ENCODE measurements around the gene ADARB2. TPM values are rescaled to one million over a fixed set of nuclear protein-coding genes. Genes with fewer than 3 reads are reported as not detected.

The ADARB2 gene
- total and polyA plus RNA-seq, 7 experiments from 2014 or later: 0.05 to 13.6 (median 6.3) TPM; not detected in 3

- H3K27ac Mint-ChIP-seq: no peak overlapping the region
- Histone ChIP-seq H3K27me3 (ENCODE audit: control insufficient read depth in 2 of 2, insufficient read depth in 2 of 2, low read length in 2 of 2) (no peaks in the 10 kb centered on the region), H3K4me3 (ENCODE audit: low read length) (no peak overlapping the region), H3K9me3 (ENCODE audit: control insufficient read depth in 2 of 3, low read length in 3 of 3) (no peaks in the 10 kb centered on the region), H3K4me1 (ENCODE audit: control insufficient read depth in 2 of 2, insufficient read depth in 2 of 2, low read length in 2 of 2) (peaks cover 0 to 12% of the 10 kb centered on the region in 2 donors), H3K27ac (ENCODE audit: low read depth, low read length) (no peak overlapping the region), H3K36me3 (ENCODE audit: control insufficient read depth in 2 of 3, insufficient read depth in 3 of 3, low read length in 3 of 3) (no peaks in the 10 kb centered on the region)
- peaks cover 0 to 14% (median 0%) of the 10 kb centered on the region in 5 donors for H3K27me3 Mint-ChIP-seq
- intact Hi-C loops (cut with micrococcal nuclease): no loop called here
- ChIA-PET POLR2A (no interaction called here), CTCF (no interaction called here)
- peaks cover 4 to 27% (median 21%) of the 10 kb centered on the region in 7 donors for H3K4me1 Mint-ChIP-seq
- H3K4me3 Mint-ChIP-seq: no peak overlapping the region
- DNase-seq (no peak), ATAC-seq (no peak)
- H3K9me3 Mint-ChIP-seq: peaks cover 0 to 1% (median 0%) of the 10 kb centered on the region in 11 donors
- no peaks in the 10 kb centered on the region for H3K36me3 Mint-ChIP-seq
Observed at GRCh38 chr10:1195828-1196227, 541.5 kb downstream of the ADARB2 start.

GRCh38 chr10:1194161-1194560 is 543.2 kb downstream of the ADARB2 start:
- DNase-seq (no peak), ATAC-seq (no peak)
- Mint-ChIP-seq H3K27ac (peak overlapping the region in 5 of 9 donors; percentile 1 to 98 (median 67)), H3K4me1 (peaks cover 4 to 27% (median 21%) of the 10 kb centered on the region in 7 donors), H3K9me3 (peaks cover 0 to 1% (median 0%) of the 10 kb centered on the region in 11 donors), H3K27me3 (peaks cover 0 to 14% (median 0%) of the 10 kb centered on the region in 5 donors), H3K4me3 (peak overlapping the region in 4 of 10 donors; percentile 20 to 53 (median 38)), H3K36me3 (peaks cover 0 to 2% (median 0%) of the 10 kb centered on the region in 5 donors)
- intact Hi-C loops (cut with micrococcal nuclease): no loop called here
- Histone ChIP-seq H3K4me3 (ENCODE audit: low read length) (no peak overlapping the region), H3K36me3 (ENCODE audit: control insufficient read depth in 2 of 3, insufficient read depth in 3 of 3, low read length in 3 of 3) (no peaks in the 10 kb centered on the region), H3K27me3 (ENCODE audit: control insufficient read depth in 2 of 2, insufficient read depth in 2 of 2, low read length in 2 of 2) (no peaks in the 10 kb centered on the region), H3K4me1 (ENCODE audit: control insufficient read depth in 2 of 2, insufficient read depth in 2 of 2, low read length in 2 of 2) (peaks cover 0 to 12% of the 10 kb centered on the region in 2 donors), H3K9me3 (ENCODE audit: control insufficient read depth in 2 of 3, low read length in 3 of 3) (no peaks in the 10 kb centered on the region), H3K27ac (ENCODE audit: low read depth, low read length) (no peak overlapping the region)
- POLR2A ChIA-PET: no interaction called here
- CTCF ChIA-PET: no interaction called here

- H3K36me3 ChIP-seq (ENCODE audit: control insufficient read depth in 2 of 3, insufficient read depth in 3 of 3, low read length in 3 of 3): no peaks in the 10 kb centered on the region
- ChIA-PET CTCF (no interaction called here), POLR2A (no interaction called here)
- ATAC-seq (no peak), DNase-seq (peak in 5 of 9 donors; percentile 5 to 42 (median 35))
- no peak overlapping the region for H3K27ac ChIP-seq (ENCODE audit: low read depth, low read length)
- no peak overlapping the region for H3K4me3 ChIP-seq (ENCODE audit: low read length)
- Mint-ChIP-seq H3K9me3 (peaks cover 0 to 1% (median 0%) of the 10 kb centered on the region in 11 donors), H3K36me3 (peaks cover 0 to 5% (median 0%) of the 10 kb centered on the region in 5 donors), H3K27ac (peak overlapping the region; percentile 1 to 98 (median 67)), H3K4me3 (peak overlapping the region in 7 of 10 donors; percentile 24 to 77 (median 46)), H3K27me3 (peaks cover 0 to 14% (median 0%) of the 10 kb centered on the region in 5 donors), H3K4me1 (peaks cover 4 to 27% (median 21%) of the 10 kb centered on the region in 7 donors)
- peaks cover 0 to 12% of the 10 kb centered on the region in 2 donors for H3K4me1 ChIP-seq (ENCODE audit: control insufficient read depth in 2 of 2, insufficient read depth in 2 of 2, low read length in 2 of 2)
- no peaks in the 10 kb centered on the region for H3K27me3 ChIP-seq (ENCODE audit: control insufficient read depth in 2 of 2, insufficient read depth in 2 of 2, low read length in 2 of 2)
- intact Hi-C loops (cut with micrococcal nuclease): no loop called here
- H3K9me3 ChIP-seq (ENCODE audit: control insufficient read depth in 2 of 3, low read length in 3 of 3): no peaks in the 10 kb centered on the region
Observed at GRCh38 chr10:1193561-1193960, 543.8 kb downstream of the ADARB2 start.

- CTCF ChIA-PET: no interaction called here
- intact Hi-C loops (cut with micrococcal nuclease): no loop called here
- no peak for DNase-seq
Observed at GRCh38 chr10:1191752-1192151, 545.6 kb downstream of the ADARB2 start.

GRCh38 chr10:1190791-1191490 is 546.4 kb downstream of the ADARB2 start:
- Histone ChIP-seq H3K27me3 (ENCODE audit: control insufficient read depth in 2 of 2, insufficient read depth in 2 of 2, low read length in 2 of 2) (no peaks in the 10 kb centered on the region), H3K27ac (ENCODE audit: low read depth, low read length) (no peak overlapping the region), H3K4me1 (ENCODE audit: control insufficient read depth in 2 of 2, insufficient read depth in 2 of 2, low read length in 2 of 2) (peaks cover 0 to 12% of the 10 kb centered on the region in 2 donors), H3K4me3 (ENCODE audit: low read length) (no peak overlapping the region), H3K36me3 (ENCODE audit: control insufficient read depth in 2 of 3, insufficient read depth in 3 of 3, low read length in 3 of 3) (no peaks in the 10 kb centered on the region), H3K9me3 (ENCODE audit: control insufficient read depth in 2 of 3, low read length in 3 of 3) (no peaks in the 10 kb centered on the region)
- CTCF ChIA-PET: no interaction called here
- intact Hi-C loops (cut with micrococcal nuclease): no loop called here
- Mint-ChIP-seq H3K4me3 (no peak overlapping the region), H3K27me3 (peaks cover 0 to 2% (median 0%) of the 10 kb centered on the region in 5 donors), H3K4me1 (peaks cover 4 to 27% (median 20%) of the 10 kb centered on the region in 7 donors), H3K27ac (no peak overlapping the region), H3K9me3 (peaks cover 0 to 1% (median 0%) of the 10 kb centered on the region in 11 donors), H3K36me3 (peaks cover 0 to 5% (median 0%) of the 10 kb centered on the region in 5 donors)
- ATAC-seq (no peak), DNase-seq (no peak)
- POLR2A ChIA-PET: no interaction called here

More at GRCh38 chr10:1191752-1192151, 545.6 kb downstream of the ADARB2 start:
- Histone ChIP-seq H3K4me1 (ENCODE audit: control insufficient read depth in 2 of 2, insufficient read depth in 2 of 2, low read length in 2 of 2) (peaks cover 0 to 12% of the 10 kb centered on the region in 2 donors), H3K27me3 (ENCODE audit: control insufficient read depth in 2 of 2, insufficient read depth in 2 of 2, low read length in 2 of 2) (no peaks in the 10 kb centered on the region), H3K27ac (ENCODE audit: low read depth, low read length) (no peak overlapping the region), H3K36me3 (ENCODE audit: control insufficient read depth in 2 of 3, insufficient read depth in 3 of 3, low read length in 3 of 3) (no peaks in the 10 kb centered on the region), H3K9me3 (ENCODE audit: control insufficient read depth in 2 of 3, low read length in 3 of 3) (no peaks in the 10 kb centered on the region), H3K4me3 (ENCODE audit: low read length) (no peak overlapping the region)
- Mint-ChIP-seq H3K9me3 (peaks cover 0 to 1% (median 0%) of the 10 kb centered on the region in 11 donors), H3K4me3 (no peak overlapping the region), H3K27me3 (peaks cover 0 to 4% (median 0%) of the 10 kb centered on the region in 5 donors), H3K4me1 (peaks cover 4 to 27% (median 21%) of the 10 kb centered on the region in 7 donors), H3K27ac (peak overlapping the region in 2 of 9 donors; percentile 26 to 98), H3K36me3 (peaks cover 0 to 5% (median 0%) of the 10 kb centered on the region in 5 donors)
- POLR2A ChIA-PET: no interaction called here
- ATAC-seq: no peak

- H3K4me3 Mint-ChIP-seq: no peak overlapping the region
- H3K27me3 Mint-ChIP-seq: peaks cover 0 to 2% (median 0%) of the 10 kb centered on the region in 5 donors
- no peak for DNase-seq
- Histone ChIP-seq H3K27ac (ENCODE audit: low read depth, low read length) (no peak overlapping the region), H3K9me3 (ENCODE audit: control insufficient read depth in 2 of 3, low read length in 3 of 3) (no peaks in the 10 kb centered on the region), H3K27me3 (ENCODE audit: control insufficient read depth in 2 of 2, insufficient read depth in 2 of 2, low read length in 2 of 2) (no peaks in the 10 kb centered on the region), H3K36me3 (ENCODE audit: control insufficient read depth in 2 of 3, insufficient read depth in 3 of 3, low read length in 3 of 3) (no peaks in the 10 kb centered on the region), H3K4me1 (ENCODE audit: control insufficient read depth in 2 of 2, insufficient read depth in 2 of 2, low read length in 2 of 2) (peaks cover 0 to 12% of the 10 kb centered on the region in 2 donors), H3K4me3 (ENCODE audit: low read length) (no peak overlapping the region)
- POLR2A ChIA-PET: no interaction called here
- CTCF ChIA-PET: no interaction called here
- peaks cover 4 to 27% (median 20%) of the 10 kb centered on the region in 7 donors for H3K4me1 Mint-ChIP-seq
- ATAC-seq: no peak
- peaks cover 0 to 1% (median 0%) of the 10 kb centered on the region in 11 donors for H3K9me3 Mint-ChIP-seq
- intact Hi-C loops (cut with micrococcal nuclease): no loop called here
- no peak overlapping the region for H3K27ac Mint-ChIP-seq
- peaks cover 0 to 5% (median 0%) of the 10 kb centered on the region in 5 donors for H3K36me3 Mint-ChIP-seq
Observed at GRCh38 chr10:1190052-1190395, 547.3 kb downstream of the ADARB2 start.

Measured in naive thymus-derived CD4-positive, alpha-beta T cell (primary cell).